GM12865 (cell line): Measurements from ENCODE around the gene PLCB2.

Source experiments
- DNase-seq: peaks from one replicate; pipeline ENCODE4 v3.0.0; 2010; ENCODE audit warnings: low read depth
- H3K4me3 ChIP-seq: 2 replicates; pipeline ENCODE4 v1.5.1; 2011; ENCODE audit warnings: mild to moderate bottlenecking, low read depth, low read length, control low read depth
- CTCF ChIP-seq: IDR thresholded peaks from 2 replicates; pipeline ENCODE4 v1.5.1; 2011; ENCODE audit warnings: low read length, control low read depth, low read depth, inconsistent platforms; ENCODE audit not compliant: insufficient read depth; ENCODE audit errors: missing control alignments

PLCB2 gene

DNA sequence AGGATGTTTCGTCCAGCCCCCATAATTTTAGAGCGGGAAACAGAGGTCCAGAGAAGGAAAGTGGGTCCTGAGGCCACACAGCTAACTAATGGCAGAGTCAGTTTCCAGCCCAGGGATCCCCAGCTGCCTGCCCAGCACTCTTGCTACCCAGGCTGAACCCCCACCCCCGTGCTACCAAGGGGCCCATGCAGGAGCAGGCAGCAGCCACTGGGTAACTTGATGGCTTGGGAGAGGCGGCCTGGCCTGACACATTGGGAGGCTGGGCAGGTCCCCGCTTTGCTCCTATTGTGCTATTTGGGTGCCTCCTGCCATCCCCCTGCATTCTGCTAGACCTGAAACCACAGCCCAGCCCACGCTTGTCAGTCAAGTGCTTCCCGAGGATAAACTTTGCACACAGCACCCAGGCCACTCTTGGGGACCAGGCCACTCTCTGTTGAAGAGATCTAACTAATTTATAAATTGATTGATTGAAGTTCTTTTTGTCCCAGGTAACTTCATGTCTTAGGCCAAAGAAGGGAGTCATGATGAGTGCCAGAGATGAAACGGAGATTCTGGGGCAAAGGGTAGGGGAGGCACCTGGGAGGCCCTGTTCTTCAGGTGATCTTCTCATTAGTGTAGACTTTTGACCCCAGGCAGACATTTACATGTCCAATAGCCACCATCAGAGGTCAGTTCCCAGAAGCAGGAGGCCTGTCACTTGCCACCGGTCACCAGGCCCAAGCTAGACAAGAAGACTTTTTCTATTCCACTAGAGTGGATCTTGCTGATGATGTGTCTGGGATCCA is 61.9 kb downstream of the PLCB2 start:
- no peak overlapping the region for H3K4me3 ChIP-seq
- TF ChIP-seq CTCF: no peak
- DNase-seq: no peak

DNA sequence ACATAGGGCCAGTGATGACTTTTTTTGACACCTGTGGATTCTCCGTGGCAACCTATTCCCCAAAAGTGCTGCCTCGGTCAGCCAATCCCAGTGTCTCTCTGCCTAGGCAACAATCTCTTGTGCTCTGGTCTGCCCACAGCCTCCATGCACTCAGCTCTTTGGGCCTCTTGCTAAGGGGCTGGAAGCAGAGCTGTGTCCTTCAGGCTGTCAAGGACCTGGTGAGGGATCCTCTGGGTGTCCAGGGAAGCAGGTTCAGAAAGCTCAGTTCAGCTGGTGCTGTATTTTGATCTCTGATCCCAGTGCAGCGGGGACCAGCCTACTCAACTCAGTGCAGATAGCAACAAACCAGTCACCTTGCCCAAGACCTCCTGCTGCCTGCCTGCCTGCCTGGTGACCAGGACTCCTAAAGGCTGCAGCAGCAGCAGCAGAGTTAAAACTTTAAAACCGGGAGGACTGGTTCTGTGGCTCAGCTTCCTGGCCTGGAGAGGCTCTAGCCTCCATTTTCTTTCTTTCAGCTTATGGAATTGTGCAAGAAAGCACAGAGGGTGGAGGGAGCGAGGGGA is 62.7 kb downstream of the PLCB2 start:
- no peak for TF ChIP-seq CTCF
- no peak for DNase-seq
- H3K4me3 ChIP-seq: no peak overlapping the region

GRCh38 chr15:40243126-40243810 is 64.5 kb downstream of the PLCB2 start:
- no peak overlapping the region for H3K4me3 ChIP-seq
- no peak for DNase-seq
- TF ChIP-seq CTCF: no peak

DNA sequence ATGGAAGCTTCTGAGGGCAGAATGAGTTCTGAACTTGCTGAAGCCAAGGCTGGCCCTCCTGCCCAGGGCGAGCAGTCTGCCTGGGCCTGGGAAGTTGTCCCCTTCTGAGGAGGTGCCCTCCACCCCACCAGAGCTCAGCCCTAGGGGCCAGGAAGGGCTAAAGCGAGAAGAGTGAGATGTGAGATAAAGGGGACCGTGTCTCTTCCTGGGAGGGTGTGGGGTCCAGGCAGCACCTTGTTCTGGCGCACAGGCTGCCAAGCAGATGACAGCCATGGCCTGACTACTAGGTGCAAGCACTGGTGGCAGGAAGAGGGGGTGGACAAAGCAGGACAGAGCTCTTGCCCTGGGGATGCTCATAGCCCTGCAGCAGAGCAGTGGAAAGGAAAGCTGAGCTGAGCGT is 65.1 kb downstream of the PLCB2 start:
- TF ChIP-seq CTCF: no peak
- DNase-seq: no peak
- H3K4me3 ChIP-seq: no peak overlapping the region

- H3K4me3 ChIP-seq: no peak overlapping the region
- TF ChIP-seq CTCF: no peak
- DNase-seq: no peak
Measured at GRCh38 chr15:40242213-40242599, 65.5 kb downstream of the PLCB2 start.

GRCh38 chr15:40241269-40242212 is 66.2 kb downstream of the PLCB2 start:
- DNase-seq: no peak
- H3K4me3 ChIP-seq: no peak overlapping the region
- TF ChIP-seq CTCF: no peak
